ENCODE measurements around the gene TRIM67. TPM values are rescaled to one million over a fixed set of nuclear protein-coding genes. Genes with fewer than 3 reads are reported as not detected.

TRIM67 gene
- total RNA-seq, 4 donors from 2014 or later, result 1.1 TPM; not detected in 3

GRCh38 chr1:231187571-231187970, 25.7 kb downstream of the TRIM67 start:
- Histone ChIP-seq H3K4me3 (no peak overlapping the region), H3K4me1 (no peaks in the 10 kb centered on the region), H3K9me3 (no peaks in the 10 kb centered on the region), H3K27ac (no peak overlapping the region), H3K27me3 (no peaks in the 10 kb centered on the region), H3K36me3 (no peaks in the 10 kb centered on the region)
- intact Hi-C loops (cut with DNase I; ENCODE audit: low total_unique reads), result no loop called here
- no peak for DNase-seq
- TF ChIP-seq, protein P1, sequence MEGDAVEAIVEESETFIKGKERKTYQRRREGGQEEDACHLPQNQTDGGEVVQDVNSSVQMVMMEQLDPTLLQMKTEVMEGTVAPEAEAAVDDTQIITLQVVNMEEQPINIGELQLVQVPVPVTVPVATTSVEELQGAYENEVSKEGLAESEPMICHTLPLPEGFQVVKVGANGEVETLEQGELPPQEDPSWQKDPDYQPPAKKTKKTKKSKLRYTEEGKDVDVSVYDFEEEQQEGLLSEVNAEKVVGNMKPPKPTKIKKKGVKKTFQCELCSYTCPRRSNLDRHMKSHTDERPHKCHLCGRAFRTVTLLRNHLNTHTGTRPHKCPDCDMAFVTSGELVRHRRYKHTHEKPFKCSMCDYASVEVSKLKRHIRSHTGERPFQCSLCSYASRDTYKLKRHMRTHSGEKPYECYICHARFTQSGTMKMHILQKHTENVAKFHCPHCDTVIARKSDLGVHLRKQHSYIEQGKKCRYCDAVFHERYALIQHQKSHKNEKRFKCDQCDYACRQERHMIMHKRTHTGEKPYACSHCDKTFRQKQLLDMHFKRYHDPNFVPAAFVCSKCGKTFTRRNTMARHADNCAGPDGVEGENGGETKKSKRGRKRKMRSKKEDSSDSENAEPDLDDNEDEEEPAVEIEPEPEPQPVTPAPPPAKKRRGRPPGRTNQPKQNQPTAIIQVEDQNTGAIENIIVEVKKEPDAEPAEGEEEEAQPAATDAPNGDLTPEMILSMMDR (IDR thresholded peaks at IDR 0.05), result no peak
- TF ChIP-seq POLR2A (IDR thresholded peaks at IDR 0.05), result no peak

DNA sequence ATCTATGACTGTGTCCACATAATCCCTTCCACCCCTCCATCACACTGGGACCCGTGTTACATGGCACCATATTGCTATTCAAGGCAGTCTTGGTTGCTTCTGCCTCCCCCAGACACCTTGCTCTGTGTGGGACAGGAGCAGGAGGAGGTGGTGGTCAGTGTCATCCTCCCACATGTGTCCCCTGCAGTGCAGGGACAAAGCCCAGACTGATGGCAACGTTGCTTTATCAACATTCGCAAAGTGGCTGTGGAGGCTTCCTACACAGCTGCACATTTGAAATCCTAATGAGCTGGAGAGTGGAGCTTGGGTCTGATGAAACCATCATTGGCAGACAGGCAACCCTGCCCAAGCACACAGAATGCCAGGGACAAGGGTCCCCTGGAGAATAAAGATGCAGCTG, 26.2 kb downstream of the TRIM67 start:
- H3K27me3 ChIP-seq, result no peaks in the 10 kb centered on the region

GRCh38 chr1:231188768-231189167, 26.9 kb downstream of the TRIM67 start:
- Histone ChIP-seq H3K36me3 (no peaks in the 10 kb centered on the region), H3K4me3 (no peak overlapping the region), H3K4me1 (no peaks in the 10 kb centered on the region), H3K9me3 (no peaks in the 10 kb centered on the region), H3K27me3 (no peaks in the 10 kb centered on the region), H3K27ac (no peak overlapping the region)
- DNase-seq, result no peak
- TF ChIP-seq, protein P1 (IDR thresholded peaks at IDR 0.05), result no peak
- TF ChIP-seq POLR2A (IDR thresholded peaks at IDR 0.05), result no peak
- intact Hi-C loops (cut with DNase I; ENCODE audit: low total_unique reads), result no loop called here

More for the DNA sequence above, 26.2 kb downstream of the TRIM67 start:
- H3K27ac ChIP-seq, result no peak overlapping the region
- no peaks in the 10 kb centered on the region for H3K9me3 ChIP-seq
- TF ChIP-seq, protein P1 (IDR thresholded peaks at IDR 0.05), result no peak
- TF ChIP-seq POLR2A (IDR thresholded peaks at IDR 0.05), result no peak
- intact Hi-C loops (cut with DNase I; ENCODE audit: low total_unique reads), result no loop called here
- H3K36me3 ChIP-seq, result no peaks in the 10 kb centered on the region
- DNase-seq, result no peak
- H3K4me1 ChIP-seq, result no peaks in the 10 kb centered on the region
- no peak overlapping the region for H3K4me3 ChIP-seq

- intact Hi-C loops (cut with DNase I; ENCODE audit: low total_unique reads), result no loop called here
- Histone ChIP-seq H3K4me1 (no peaks in the 10 kb centered on the region), H3K9me3 (no peaks in the 10 kb centered on the region), H3K27ac (no peak overlapping the region), H3K4me3 (no peak overlapping the region), H3K36me3 (no peaks in the 10 kb centered on the region), H3K27me3 (no peaks in the 10 kb centered on the region)
- TF ChIP-seq, protein P1 (IDR thresholded peaks at IDR 0.05), result no peak
- TF ChIP-seq POLR2A (IDR thresholded peaks at IDR 0.05), result no peak
- DNase-seq, result no peak
Observed at GRCh38 chr1:231189683-231190270, 27.9 kb downstream of the TRIM67 start.

GRCh38 chr1:231190456-231190855, 28.6 kb downstream of the TRIM67 start:
- Histone ChIP-seq H3K36me3 (no peaks in the 10 kb centered on the region), H3K27me3 (no peaks in the 10 kb centered on the region), H3K4me1 (no peaks in the 10 kb centered on the region), H3K27ac (no peak overlapping the region), H3K9me3 (no peaks in the 10 kb centered on the region), H3K4me3 (no peak overlapping the region)
- no peak for DNase-seq
- intact Hi-C loops (cut with DNase I; ENCODE audit: low total_unique reads), result no loop called here
- no peak for TF ChIP-seq POLR2A (IDR thresholded peaks at IDR 0.05)
- TF ChIP-seq, protein P1 (IDR thresholded peaks at IDR 0.05), result no peak

Measured in uterus (tissue), 4 donors.